Endometrium (tissue), 2 donors: ENCODE results near the gene CD2AP.
"Not testable (repeated sequence)": the region's sequence is repeated elsewhere in the genome, so short reads cannot be mapped to it uniquely, and the experiment has no call there.

ENCODE experiments used
- FAIRE-seq: peaks from 2 replicates; lab custom pipeline; 2012; peaks lifted over from hg19 to GRCh38; lab: Jason Lieb, UNC
- donor health status: control.
- donor health status: control.

Gene CD2AP

DNA sequence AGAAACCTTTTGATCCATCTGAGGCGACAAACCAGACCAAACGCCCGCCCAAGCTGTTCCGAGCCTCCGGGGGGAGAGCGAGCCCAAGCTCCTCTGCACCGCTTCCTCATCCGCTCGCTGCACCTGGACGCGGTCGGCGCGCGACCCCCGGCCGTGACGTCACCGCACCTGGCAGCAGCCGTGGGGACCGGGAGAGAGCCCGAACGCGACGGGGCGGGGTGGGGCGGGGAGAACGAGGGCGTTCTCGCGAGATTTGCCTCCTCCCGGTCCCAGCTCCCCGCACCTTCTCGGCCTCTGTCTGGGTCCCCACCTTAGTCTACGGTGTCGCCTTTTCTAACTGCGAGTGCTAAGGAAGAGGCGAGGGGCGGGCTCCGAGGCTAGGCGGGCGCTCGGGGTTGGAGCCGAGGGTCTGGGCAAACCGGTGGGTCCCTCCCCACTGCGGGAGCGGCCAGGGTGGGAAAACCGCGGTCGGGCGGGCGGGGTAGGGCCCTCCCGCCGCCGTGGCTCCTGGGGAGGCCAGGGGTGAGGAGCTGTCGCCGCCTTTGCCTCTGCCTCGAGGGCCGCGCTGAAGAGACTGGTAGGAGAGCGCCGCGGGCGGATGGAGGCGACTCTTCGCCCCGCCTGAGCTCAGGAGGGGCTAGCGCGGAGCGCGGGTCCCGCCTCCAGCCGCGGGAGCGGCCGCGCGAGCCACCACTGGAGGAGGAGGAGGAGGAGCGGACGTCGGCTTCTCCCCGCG is at the start of gene CD2AP:
Gene CD2AP, plus strand, starts transcription at position 293 of the 736 bp plus-strand sequence. CDS start 456 bp downstream, outside the sequence.
- FAIRE-seq, result no peak

GRCh38 chr6:47428288-47428687 is 49.3 kb upstream of the CD2AP start:
- no peak for FAIRE-seq

- no peak for FAIRE-seq
Observed at GRCh38 chr6:47428746-47429664, 48.6 kb upstream of the CD2AP start.

GRCh38 chr6:47434372-47435253 is 43.0 kb upstream of the CD2AP start:
- FAIRE-seq, result no peak

DNA sequence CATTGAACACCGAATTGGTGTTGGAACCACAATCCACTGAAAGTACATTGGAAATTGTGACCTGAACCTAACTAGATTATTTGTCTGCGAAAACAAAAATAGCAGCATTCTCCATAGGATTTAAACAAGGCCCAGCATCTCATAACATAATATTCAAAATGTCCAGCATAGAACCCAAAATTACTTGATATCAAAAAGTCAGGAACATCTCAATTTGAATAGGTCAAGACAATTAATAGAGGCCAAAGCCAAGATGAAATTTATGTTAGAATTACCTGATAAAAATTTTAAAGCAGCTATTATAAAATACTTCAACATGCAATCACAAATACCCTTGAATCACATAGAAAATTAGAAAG is 42.4 kb upstream of the CD2AP start:
- FAIRE-seq, result no peak

DNA sequence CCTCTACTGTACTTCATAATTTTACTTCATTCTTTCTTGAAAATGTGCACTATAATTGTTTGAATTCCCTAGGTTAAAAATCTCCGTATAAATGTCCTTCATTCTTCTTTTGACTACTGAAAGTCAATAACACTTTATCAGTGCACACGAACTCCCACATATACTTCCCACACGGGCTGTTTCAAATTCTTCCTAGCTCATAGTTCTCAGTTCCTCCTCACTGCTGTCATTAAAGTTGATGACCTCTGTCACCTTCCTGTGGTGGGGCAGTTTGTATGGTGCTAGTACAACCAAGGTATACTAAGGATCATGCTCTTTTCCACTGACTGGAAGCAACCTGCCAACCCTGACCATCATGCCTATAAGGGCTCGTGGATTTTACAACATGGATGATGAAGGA is 40.0 kb upstream of the CD2AP start:
- no peak for FAIRE-seq

DNA sequence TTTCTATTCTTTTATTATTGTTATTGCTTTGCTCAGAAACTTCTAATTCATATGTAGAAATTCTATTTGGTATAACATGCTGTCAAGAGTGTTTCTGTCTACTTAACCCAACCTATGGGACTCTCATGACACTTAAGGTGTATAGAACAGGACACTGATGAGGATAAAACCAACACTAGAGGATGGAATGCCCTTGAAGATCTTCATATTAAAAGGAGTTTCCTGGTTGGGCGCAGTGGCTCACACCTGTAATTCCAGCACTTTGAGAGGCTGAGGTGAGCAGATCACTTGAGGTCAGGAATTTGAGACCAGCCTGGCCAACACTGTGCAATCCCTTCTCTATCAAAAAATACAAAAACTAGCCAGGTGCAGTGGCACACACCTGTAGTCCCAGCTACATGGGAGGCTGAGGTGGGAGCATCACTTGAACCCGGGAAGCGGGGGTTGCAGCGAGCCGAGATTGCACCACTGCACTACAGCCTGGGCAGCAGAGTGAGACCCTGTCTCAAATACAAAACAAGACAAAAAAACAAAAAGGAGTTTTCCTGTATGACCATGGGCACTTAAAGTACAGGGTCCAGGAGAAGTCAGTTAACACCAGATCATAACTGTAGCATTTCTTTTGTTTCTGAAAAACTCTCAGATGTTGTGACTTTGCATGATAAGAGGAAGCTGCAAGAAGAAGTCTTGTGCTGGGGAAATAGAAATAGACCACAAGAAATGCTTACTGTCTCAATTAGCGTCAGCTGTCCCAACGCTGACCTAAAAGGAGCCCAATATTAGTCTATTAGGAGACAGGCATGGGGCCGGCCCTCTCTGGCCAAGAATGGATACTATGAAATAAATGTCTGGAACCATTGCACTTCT is 38.9 kb upstream of the CD2AP start:
- FAIRE-seq, result no peak

DNA sequence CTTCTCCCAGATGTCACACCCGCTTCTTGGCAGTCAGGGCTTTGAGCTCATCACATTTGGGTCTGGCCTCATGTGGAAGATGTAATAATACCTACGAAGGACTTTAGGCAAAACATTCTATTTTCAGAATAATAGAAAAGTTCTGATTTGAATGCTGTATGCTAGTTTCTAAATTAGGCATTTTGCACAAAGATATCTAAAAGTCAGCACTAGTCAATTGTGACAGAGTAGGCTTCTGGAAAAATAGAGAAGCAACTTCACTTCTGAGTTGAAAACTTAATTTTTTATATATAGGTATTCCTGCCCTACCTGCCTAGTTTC is 38.3 kb upstream of the CD2AP start:
- FAIRE-seq, result no peak

- FAIRE-seq, result no peak
Observed at GRCh38 chr6:47440719-47441118, 36.9 kb upstream of the CD2AP start.

- FAIRE-seq, result not testable (repeated sequence)
Observed at GRCh38 chr6:47444964-47445363, 32.6 kb upstream of the CD2AP start.

- FAIRE-seq, result no peak
Observed at GRCh38 chr6:47446669-47447330, 30.8 kb upstream of the CD2AP start.

DNA sequence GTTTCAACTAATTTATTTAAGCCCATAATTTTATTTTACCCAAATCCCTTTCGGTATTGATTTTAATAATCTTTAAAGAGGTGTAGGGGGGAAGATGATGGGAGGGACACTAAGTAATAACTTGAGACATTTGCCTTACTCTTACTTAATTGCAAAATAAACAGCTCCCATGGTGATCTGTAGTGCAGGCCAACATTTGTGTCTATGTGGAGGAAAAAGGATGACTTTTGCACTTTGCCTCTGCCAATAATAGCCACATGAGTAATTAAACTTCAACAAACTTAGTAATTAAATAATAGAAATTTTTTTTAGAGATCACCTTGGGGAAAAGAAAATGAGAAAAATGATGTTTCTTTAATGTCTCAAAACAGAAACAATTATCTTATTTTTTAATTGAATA is 29.9 kb upstream of the CD2AP start:
- FAIRE-seq, result no peak

DNA sequence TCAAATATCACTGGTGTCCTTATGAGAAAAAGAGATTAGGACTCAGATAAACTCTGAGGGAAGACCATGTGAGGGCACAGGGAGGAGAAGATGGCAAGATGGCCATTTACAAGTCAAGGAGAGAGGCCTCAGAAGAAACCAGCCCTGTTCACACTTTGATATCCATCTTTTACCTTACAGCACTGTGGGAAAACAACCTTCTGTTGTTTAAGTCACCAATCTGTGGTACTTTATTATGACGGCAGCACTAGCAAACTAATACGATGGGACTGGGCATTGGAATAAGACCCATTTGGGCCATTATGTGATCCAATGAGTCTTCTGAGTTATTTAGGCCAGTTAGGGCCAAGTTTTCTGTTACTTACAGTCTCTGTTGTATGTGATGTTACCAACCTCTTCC is 26.4 kb upstream of the CD2AP start:
- no peak for FAIRE-seq

DNA sequence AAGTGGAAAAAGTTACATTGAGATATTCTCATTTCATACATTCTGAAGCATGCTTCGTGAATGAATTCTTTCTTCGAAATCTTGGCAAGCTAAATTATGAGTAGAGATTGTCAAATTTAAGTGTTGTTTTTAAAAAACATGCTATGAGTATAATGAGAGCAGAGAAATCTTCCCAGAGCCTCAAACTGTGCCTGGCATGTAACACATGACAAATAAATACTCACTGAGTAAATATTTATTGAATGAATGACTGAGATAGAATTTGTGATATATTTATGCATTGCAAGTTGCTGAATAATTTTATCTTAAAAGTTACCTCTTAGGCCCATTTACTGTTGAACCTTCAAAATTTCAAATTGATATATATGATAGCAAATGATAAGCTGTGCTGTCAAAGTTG is 24.7 kb upstream of the CD2AP start:
- no peak for FAIRE-seq

DNA sequence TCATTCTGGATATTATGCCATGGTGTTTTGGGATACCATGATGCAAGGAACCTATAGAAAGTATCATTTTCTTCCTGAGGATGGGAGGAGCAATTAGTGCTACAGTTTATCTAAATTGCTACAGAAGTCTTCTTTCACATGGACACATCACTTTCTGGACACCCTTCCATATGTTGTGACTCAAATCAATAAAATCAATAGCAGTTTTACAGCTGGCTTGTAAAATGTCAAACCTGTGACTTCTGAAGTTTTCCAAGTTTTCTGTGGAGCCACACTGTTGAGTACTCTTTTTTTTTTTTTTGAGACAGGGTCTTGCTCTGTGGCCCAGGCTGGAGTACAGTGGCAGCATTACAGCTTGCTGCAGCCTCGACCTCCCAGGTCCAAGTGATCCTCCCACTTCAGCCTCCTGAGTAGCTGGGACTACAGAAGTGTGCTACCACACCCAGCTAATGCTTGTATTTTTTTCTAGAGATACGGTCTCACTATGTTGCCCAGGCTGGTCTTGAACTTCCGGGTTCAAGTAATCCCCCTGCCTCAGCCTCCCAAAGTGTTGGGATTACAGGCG is 24.1 kb upstream of the CD2AP start:
- FAIRE-seq, result no peak

- FAIRE-seq, result no peak
Observed at GRCh38 chr6:47454713-47455396, 22.7 kb upstream of the CD2AP start.

GRCh38 chr6:47455533-47456209 is 21.9 kb upstream of the CD2AP start:
- FAIRE-seq, result no peak

- no peak for FAIRE-seq
Observed at GRCh38 chr6:47456536-47456975, 21.0 kb upstream of the CD2AP start.

DNA sequence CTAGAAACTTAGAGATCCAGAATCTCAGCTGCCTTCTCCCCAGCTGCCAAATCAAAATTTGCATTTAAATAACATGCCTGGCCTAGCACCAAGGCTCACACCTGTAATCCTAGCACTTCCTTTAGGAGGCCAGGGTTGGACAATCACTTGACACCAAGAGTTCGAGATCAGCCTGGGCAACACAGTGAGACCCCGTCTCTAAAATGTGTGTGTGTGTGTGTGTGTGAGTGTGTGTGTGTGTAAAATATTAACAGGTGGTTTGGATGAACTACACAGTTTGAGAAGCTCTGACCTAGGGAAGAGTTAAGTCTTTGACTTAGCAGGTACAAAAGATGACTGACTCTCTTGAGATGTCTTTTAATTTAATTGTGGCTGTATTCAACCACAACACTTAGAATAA is 20.2 kb upstream of the CD2AP start:
- no peak for FAIRE-seq
